Stimulated activated CD4-positive, alpha-beta T cell treated with anti-CD3 and anti-CD28 coated beads, TNF-alpha, amount 100 ng/mL, for 48 hours (primary cell): Measurements from ENCODE around the gene NLRP13.

Experiments
- DNase-seq, 3 donors: peaks; one replicate each; pipeline ENCODE4 v3.0.0-alpha.2; 2020; ENCODE audit warnings: low read depth in 3 of 3

The NLRP13 gene

GRCh38 chr19:55901369-55902079 is 30.6 kb downstream of the NLRP13 start:
- DNase-seq, result no peak

- DNase-seq, result no peak
These were observed 33.2 kb downstream of the NLRP13 start for GRCh38 chr19:55898911-55899310.

- no peak for DNase-seq
These were observed 49.5 kb downstream of the NLRP13 start for GRCh38 chr19:55882626-55883025.

- DNase-seq, result no peak
These were observed 54.9 kb downstream of the NLRP13 start for GRCh38 chr19:55877211-55877610.

GRCh38 chr19:55870736-55871135 is 61.4 kb downstream of the NLRP13 start:
- DNase-seq, result no peak

- no peak for DNase-seq
These were observed 65.0 kb downstream of the NLRP13 start for GRCh38 chr19:55867101-55867500.

- no peak for DNase-seq
These were observed 65.6 kb downstream of the NLRP13 start for GRCh38 chr19:55866521-55866920.

- no peak for DNase-seq
These were observed 73.2 kb downstream of the NLRP13 start for GRCh38 chr19:55858969-55859368.

GRCh38 chr19:55858401-55858800 is 73.7 kb downstream of the NLRP13 start:
- DNase-seq, result no peak

- no peak for DNase-seq
These were observed 74.2 kb downstream of the NLRP13 start for GRCh38 chr19:55857974-55858373.

GRCh38 chr19:55857149-55857548 is 75.0 kb downstream of the NLRP13 start:
- DNase-seq, result no peak

- no peak for DNase-seq
These were observed 77.0 kb downstream of the NLRP13 start for GRCh38 chr19:55855160-55855559.
